ENCODE results near the gene HOXC11.

HOXC11 gene

DNA sequence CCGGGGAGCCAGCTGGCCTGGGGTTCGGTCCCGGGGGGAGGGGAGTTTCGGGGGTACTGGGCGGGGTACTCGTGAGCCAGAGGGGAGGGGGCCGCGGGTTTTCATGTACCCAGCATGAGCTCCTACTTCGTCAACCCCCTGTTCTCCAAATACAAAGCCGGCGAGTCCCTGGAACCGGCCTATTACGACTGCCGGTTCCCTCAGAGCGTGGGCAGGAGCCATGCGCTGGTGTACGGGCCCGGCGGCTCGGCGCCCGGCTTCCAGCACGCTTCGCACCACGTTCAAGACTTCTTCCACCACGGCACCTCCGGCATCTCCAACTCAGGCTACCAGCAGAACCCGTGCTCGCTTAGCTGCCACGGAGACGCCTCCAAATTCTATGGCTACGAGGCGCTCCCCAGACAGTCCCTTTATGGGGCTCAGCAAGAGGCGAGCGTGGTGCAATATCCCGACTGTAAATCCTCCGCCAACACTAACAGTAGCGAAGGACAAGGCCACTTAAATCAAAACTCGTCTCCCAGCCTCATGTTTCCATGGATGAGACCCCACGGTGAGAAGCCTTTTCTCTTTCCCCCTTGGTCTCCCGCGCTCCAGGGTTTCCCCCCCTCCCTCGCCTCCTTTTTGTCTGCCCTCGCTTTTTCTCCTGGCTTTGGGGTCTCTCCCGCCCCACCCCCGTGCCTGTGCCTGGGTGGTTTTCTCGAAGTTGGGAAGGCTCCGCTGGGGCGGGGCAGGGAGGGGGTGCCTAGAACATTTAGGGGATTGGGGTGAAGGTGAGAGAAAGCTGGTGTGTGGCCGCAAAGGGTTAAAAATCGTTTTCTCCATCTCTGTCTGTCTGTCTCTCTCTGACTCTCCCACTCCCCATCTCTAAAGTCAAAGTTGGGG, 36.5 kb downstream of the HOXC11 start:
- DNase-seq (ENCODE audit: low read depth): no peak

DNA sequence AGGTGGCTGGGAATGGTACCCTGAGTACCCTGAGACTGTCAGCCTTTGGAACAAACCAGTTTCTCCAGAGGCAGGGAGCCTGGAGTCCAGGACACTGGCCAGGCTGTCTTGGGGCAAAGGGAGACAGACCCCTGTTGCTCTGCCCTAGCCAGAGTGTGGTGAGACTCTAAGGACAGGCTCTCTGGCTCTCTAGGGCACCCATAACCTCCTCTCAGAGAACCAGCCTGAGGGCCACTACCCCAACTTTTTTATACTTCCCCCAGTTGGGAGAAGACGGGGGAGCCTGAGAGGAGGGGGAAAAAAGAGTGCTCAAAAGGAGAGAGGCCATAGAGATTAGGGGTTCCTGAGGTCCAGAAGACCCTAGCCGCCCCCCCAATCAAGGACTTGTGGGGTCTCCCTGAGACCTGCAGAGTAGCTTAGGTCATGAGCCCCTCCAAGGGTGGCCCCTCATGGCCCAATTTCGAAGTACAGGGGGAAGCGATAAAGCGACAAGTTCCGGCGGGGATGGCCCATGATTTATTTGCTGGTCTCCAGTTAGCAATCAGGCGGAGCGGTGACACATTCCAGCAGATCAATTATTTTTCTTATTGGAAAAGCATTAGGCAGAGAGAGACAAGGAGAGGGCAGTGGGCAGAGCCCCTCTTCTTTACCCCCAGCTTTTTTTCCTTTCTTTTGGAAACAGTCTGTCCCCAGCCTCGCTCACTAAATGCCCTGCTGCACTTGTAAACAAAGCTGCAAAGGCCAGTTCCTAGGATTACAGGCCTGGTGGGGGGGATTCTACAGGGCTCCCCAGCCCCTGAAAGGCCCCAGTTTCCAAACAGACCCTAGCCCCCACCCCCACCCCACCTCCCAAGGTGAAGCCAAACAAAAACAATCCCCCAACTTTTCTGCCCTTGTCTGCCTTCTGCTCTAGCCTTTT, 37.4 kb downstream of the HOXC11 start:
- no peak for DNase-seq (ENCODE audit: low read depth)

DNA sequence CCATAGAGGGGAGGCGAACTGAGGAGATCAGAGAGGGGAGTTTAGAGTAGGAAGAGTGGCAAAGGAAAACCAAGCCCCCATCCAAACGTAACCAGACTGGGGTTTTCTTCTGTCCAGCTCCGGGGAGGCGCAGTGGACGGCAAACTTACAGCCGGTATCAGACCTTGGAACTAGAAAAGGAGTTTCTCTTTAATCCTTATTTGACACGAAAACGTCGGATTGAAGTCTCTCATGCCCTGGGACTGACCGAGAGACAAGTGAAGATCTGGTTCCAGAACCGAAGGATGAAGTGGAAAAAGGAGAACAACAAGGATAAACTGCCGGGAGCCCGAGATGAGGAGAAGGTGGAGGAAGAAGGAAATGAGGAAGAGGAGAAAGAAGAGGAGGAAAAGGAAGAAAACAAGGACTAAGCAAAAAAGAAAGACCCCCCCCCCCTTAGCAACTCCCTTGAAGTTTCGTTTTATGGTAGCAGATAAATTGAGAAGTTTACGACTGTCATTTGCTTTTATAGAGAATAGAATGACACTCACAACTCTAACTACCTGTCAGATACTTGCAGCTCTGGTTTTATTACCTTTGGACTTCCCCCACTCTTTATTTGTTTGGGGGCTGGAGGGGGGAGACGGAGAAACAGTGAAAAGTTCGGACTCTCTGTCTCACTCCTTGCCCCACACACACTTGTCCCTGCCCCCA, 38.2 kb downstream of the HOXC11 start:
- no peak for DNase-seq (ENCODE audit: low read depth)

DNA sequence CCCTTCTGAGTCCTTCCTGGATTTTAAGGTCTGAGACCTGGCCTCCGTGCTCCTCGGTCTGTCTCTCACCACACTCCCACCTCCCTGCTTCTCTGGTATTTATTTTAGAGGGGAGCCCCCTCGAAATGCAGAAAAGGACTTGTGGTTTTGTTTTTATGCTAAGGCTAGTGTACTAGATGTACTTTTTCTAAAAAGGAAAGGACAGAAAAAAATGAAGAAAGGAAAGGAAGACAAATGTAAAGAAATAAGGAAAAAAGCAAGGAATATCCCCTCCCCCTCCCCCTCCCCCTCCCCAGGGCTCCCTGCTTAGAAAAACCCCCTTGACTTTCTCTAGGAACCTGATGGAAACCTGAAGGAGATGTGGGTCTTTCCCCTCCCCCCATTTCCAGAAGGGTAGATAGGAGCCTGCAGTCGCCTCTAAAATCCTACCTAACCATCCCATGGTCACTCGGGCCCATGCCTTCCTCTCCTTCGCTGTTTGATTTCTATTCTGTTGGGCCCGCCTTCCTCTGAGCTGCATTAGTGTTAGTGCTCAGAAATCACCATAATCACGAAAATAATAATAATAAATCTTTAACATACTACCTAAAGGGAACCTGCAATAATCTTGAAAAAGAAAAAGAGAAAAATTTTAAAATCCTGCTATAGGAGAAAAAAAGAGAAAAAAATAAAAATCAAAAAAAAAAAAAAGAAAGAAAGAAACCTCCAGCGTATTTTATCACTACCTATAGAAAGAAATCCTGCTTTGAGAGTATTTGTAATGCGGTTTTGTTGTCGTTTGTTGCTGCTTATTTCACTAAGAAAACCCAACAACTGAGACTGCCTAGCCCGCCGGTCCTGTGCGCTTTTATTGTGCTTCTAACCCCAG, 39.0 kb downstream of the HOXC11 start:
- DNase-seq (ENCODE audit: low read depth): no peak

DNA sequence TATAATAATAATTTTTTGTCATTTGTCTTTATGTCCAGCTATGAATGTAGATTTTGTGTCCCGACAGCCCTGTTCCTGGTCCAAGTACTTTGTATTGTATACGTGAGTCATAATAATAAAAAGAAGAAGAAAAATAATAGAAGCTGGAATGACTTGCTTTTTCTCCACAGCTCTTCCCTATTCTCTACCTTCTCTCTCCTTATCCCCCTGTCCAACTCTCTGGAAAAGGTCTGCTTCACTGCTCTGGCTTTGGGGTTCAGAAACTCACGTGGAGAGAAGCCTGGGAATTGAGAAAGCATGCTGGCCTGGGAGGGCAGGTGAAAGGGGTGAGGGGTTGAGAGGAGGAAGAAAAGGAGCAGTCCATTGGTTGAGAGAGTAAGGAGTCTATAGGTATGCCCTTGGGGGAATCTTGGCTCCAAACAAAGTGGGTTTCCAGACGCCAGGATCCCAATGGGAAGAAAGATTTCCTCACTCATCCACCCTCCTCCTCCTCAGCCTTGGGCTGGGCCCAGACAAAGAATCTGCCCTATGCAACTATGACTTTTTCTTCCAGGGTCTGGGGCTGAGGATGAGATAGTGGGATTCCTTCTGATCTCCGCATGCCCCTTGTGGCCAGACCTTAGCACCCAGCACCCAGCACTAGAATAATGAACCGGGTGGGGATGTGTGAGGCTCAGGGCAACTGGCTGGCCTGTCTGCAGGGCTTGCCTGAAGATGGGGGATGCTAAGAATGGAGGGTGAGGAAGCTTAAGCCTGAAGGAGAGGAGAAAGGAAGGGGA, 39.9 kb downstream of the HOXC11 start:
- DNase-seq (ENCODE audit: low read depth): no peak

DNA sequence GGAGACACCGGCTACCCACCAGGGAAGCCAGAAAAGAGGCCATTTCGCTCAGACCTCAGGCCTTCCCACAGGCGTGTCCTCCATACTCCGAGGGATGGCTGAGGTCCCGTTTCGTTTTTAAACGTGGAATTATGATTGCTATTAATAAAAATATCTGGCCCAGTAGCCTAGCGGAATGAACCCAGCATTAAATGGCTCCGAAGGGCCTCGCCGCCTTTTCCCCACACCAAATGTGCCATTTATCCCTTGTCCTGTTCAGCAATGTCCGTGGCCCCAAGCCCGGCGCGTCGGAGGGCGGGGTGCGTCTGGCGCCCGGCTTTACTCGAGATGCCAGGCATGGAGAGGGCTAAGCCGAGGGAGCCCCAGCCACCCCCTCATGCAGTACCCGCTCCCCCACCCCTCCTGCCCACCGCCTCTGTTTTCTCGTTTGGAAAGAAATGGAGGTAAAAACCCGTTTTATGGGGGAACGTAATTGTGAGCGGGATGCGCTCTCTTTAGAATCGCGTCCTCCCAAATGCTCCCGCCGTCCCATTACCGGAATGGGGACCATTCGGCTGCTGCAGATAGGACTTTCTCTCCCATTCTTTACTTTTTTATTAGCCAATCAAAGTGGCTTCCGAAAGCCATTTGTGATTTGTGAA, 41.6 kb downstream of the HOXC11 start:
- no peak for DNase-seq (ENCODE audit: low read depth)

DNA sequence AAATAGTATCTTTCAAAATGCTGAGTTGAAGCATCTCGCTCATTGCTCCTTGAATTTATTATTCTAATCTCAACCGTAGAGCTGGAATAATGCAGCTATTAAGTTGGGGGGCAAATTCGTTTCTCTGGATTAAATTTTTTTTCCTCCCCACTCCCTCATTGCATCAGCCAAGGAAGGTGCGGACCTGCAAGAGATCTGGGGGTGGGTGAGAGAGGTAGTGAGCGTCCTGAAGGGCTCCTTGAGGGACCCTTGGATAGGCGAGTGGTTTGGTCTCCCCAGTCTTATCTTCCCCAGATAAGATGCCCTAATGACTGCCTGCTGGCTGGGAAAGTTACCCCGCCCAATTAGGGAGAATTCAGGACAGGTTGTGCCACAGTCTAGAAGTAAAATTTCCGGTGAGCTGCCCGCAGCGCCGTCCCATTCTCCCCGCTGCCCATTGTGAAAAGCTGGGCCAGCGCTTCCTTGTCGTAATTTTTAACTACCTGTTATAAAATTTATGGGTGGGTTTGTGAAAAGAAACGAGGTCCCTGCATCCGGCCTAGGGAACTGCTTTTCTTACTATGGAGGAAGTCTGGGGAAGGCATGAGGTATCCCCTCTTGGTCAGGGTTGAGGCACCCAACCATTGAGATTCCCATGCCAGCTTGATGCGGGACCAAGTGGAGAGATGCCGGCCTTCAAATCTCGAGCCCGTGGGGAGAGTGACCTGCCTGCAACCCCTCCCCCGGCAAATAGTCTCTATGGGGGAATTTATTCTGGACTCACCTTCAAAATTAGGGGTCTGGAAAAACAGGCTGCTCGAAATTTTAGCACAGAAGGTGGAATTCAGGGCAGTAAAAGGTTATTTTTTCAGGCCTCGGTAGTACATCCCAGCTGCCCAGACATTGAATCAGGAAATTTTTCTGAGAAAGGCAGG, 42.3 kb downstream of the HOXC11 start:
- no peak for DNase-seq (ENCODE audit: low read depth)

DNA sequence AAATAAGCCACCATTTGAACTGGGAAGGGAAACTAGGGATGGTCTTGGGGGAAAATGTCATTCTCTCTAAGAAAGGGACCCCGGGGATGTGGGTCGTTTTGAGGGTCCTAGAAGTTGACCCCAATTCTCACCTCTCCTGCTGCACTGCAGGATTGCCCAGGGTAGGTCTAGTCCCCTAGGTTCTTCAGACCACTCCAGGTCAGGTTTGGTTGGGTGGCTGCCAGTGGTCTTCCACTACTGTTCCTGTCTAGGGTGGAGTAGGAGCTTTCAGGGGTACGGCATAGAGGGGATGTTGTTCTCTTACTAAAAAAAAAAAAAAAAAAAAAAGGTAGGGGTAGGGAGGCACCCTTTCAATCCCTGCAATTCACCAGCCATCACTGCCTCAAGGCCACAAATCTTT, 43.1 kb downstream of the HOXC11 start:
- DNase-seq (ENCODE audit: low read depth): no peak

DNA sequence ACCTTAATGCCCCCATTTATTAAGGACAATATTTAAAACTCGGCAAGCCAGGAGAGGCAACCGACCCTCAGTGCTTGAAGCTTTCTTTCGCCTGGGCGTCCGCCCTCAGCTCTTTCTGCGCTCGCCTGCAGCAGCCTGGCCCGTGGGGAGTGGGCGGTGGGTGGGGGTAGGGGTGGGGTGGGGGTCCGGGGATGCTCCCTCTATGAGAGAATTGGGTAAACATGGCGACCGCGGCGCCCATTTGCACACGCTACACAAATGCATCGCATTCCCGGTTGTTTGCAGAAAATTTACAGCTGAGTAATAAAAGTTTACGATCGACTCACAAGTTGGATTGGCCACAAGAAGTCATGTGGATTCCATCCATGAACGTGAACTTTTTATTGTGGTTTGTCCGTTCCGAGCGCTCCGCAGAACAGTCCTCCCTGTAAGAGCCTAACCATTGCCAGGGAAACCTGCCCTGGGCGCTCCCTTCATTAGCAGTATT, 43.6 kb downstream of the HOXC11 start:
- DNase-seq (ENCODE audit: low read depth): no peak

DNA sequence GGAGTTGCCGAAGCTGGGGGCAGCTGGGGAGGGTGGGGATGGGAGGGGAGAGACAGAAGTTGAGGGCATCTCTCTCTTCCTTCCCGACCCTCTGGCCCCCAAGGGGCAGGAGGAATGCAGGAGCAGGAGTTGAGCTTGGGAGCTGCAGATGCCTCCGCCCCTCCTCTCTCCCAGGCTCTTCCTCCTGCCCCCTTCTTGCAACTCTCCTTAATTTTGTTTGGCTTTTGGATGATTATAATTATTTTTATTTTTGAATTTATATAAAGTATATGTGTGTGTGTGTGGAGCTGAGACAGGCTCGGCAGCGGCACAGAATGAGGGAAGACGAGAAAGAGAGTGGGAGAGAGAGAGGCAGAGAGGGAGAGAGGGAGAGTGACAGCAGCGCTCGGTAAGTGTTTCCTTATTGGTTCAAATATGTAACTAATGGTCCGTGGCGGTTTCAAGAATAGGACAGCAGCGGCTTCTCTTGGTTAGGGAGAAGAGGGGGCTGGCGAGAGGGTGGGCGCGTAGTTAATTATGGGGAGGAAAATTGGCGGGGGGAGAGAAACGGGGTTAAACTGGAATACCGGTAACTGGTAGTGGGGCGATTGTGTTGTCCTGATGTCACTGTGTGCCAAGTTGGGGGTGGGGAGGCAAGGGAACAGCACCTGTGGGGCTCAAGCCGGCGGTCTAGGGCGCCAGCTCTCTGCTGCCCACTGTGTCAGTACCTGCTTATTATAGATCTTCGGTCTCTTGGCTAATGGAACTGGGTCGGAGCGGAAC, 44.3 kb downstream of the HOXC11 start:
- DNase-seq (ENCODE audit: low read depth): no peak

DNA sequence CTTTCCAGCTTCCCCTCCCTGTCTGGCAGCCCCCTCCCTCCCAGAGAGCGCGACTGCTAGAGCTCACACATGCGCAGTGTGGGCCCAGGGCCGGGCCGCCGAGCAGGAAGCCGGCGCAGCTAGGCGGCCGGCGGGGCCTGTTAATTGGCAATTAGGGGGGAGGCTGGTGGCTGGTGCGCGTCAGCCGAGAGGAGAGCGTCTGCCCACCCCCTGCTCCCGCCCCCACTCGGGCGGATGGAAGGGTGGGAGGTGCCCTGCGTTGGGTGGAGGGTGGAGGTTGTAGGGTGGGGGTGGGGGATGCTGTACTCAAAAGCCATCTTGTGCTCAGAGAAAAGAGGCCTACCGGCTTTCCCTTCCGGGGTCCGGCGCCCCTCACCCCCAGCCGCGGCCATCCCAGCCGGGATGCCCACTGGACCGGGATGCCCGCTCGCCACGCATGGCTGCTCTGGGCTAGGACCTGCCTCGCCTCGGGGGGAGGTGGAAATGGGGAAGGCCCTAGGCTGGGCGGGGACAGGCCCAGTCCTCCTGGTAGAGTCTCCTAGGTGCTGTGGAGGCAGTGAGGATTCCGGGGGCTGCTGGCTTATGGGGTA, 45.0 kb downstream of the HOXC11 start:
- peak; percentile 48 for DNase-seq (ENCODE audit: low read depth)

DNA sequence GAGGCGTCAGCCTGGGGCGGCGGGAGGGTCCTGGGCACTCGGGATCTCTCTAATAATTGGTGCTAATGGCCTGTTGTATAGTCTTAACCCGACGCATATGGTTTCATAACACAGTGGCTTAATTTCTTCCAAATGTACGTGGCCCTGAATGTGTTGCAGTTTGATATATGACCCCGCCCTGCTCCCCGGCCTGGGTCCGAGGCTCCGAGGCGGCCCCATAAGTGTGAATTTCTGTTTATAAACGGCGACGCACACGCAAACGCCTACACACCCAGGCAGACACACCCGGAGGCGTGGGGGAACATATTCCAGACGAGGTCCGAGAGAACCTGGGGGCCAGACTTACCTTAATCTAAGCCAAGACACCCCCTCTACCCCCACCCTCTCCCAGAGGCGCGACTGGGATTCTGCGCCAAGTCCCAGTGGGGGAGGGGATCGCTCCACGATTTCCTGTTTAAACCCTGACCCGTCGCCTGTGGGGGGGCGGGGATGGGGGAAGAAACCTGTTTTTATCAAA, 45.6 kb downstream of the HOXC11 start:
- DNase-seq (ENCODE audit: low read depth): no peak

DNA sequence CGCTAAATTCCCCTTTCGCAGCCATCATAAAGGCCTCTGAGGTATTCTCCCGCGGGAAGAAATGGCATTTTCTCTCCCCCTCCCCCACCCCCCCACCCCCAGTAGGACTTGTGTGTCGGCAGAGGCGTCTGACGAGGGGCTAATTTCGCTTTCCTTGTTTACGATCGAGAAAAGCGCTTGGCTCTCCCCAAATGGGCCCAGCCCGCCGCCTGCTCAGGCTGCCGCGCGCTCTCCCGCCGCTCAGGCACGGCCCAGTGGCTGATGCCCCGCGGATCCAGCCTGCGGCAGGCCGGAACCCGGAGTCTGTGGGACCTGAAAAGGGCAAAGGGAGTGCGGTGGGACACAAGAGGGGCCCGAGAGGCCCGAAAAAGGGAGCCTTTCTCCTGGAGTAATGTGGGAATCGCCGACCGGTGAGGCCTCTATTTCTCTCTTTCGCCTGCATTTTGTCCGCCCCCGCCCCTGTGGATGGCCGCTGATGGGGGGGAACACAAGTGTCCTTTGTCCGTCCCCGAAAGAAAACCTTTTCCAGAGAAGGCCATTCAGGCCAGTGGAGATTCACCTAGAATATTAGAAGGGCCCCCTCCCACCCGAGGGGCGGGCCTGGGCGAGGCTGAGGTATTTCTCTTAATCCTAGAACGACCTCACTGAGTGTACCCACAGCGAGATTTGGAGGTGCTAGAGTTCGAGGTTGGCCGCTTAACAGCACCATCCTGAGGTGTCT, 46.3 kb downstream of the HOXC11 start:
- DNase-seq (ENCODE audit: low read depth): no peak

DNA sequence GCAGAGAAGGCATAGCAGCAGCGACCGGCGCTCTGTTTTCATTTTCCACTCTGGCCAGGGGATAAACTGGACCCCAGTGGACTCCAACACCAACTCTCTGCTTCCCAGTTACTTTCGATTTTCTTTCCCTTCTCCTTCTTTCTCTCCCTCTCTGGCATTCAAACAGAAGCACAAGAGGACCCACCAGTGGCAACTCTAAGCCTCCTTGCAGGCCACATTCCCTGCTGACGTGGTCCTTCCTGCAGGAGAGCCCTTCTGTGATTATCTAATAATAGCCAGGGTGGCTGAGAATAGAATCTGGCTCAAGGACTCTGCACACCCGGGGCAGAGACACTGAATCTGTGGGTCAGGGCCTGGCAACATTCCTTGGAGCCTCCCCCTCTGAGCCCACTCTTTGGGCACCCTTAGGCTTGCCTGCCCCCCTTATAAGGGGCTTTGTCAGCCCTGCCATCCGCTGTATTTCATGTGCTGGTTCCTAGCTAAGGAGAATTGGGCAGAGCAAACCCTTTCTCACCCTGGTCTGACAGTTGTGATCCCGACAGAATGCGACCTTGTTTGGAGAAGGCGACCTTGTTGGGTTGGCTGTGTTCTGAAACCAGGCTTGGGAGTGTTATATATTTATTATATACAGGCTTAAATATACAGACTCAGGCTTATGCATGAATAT, 47.1 kb downstream of the HOXC11 start:
- no peak for DNase-seq (ENCODE audit: low read depth)

DNA sequence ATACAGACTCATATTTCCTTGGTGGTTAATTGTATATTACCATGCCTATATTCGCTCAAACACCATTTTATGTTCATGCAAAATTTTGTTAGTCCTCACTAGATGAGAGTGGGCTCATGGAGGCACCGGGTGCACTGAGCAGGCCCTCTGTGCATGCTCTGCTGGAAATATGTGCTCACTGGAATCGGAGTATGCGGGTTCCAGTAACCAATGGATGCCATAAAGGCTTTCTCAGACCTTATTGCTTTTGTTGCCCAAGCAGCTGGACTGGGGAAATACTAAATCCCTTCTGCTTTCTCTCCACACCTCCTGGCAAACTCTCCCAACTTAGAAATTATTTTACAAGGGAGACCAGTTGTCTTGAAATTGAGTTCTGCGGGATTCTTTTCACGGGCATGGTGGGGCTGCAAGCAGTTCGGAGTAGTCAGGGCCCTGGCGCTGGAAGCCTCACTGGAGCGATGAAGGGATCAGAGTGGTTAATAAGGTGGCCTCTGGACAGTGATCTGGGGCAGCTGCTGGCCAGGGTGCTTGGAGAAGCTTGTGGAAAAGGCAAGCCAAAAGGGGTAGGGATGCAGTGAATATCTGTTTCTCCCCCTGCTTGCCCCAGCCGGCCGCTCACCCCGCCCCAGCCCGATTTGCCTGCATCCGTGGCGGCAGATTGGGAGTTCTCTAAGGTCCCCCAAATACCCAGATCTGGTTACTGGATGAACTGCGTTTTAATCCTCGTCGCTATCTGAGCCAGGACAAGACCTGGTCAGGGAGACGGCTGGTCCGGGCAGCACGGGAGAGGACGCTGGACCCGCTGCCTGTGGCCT, 47.9 kb downstream of the HOXC11 start:
- no peak for DNase-seq (ENCODE audit: low read depth)
